PFSK-1 (cell line): ENCODE data around the gene KIAA0319L.

Source experiments
- FOXP2 ChIP-seq: optimal IDR thresholded peaks from 2 replicates; pipeline ENCODE3; 2011; ENCODE audit warnings: borderline replicate concordance, control low read depth, inconsistent platforms; ENCODE audit not compliant: insufficient read depth; ENCODE audit errors: extremely low read length, extremely low read depth
- POLR2AphosphoS5 ChIP-seq: IDR thresholded peaks from 2 replicates; pipeline ENCODE4 v1.6.1; 2012; ENCODE audit warnings: low read depth, mild to moderate bottlenecking, control low read depth, low read length, moderate library complexity
- SIN3A ChIP-seq: IDR thresholded peaks from 2 replicates; pipeline ENCODE4 v1.6.1; 2012; ENCODE audit warnings: mild to moderate bottlenecking, low read length, moderate library complexity, borderline replicate concordance; ENCODE audit not compliant: insufficient read depth
- TAF1 ChIP-seq: IDR thresholded peaks from 2 replicates; pipeline ENCODE4 v1.6.1; 2012; ENCODE audit warnings: low read length, control low read depth, borderline replicate concordance; ENCODE audit not compliant: insufficient read depth
- TF ChIP-seq, protein P1 (sequence below), 2 experiments: IDR thresholded peaks; 2 replicates each; pipeline versions ENCODE4 v1.6.1 to v1.8.0; 2011 to 2012; ENCODE audit warnings: low read depth in 2 of 2, low read length in 2 of 2, control low read depth in 1 of 2, inconsistent platforms in 1 of 2, mild to moderate bottlenecking in 1 of 2, moderate library complexity in 1 of 2; ENCODE audit not compliant: insufficient read depth in 1 of 2

Gene KIAA0319L

GRCh38 chr1:35461966-35462651, 95.1 kb downstream of the KIAA0319L start:
- no peak for TF ChIP-seq FOXP2
- TF ChIP-seq TAF1, result no peak
- no peak for TF ChIP-seq SIN3A
- TF ChIP-seq POLR2AphosphoS5, result no peak
- TF ChIP-seq, protein P1, sequence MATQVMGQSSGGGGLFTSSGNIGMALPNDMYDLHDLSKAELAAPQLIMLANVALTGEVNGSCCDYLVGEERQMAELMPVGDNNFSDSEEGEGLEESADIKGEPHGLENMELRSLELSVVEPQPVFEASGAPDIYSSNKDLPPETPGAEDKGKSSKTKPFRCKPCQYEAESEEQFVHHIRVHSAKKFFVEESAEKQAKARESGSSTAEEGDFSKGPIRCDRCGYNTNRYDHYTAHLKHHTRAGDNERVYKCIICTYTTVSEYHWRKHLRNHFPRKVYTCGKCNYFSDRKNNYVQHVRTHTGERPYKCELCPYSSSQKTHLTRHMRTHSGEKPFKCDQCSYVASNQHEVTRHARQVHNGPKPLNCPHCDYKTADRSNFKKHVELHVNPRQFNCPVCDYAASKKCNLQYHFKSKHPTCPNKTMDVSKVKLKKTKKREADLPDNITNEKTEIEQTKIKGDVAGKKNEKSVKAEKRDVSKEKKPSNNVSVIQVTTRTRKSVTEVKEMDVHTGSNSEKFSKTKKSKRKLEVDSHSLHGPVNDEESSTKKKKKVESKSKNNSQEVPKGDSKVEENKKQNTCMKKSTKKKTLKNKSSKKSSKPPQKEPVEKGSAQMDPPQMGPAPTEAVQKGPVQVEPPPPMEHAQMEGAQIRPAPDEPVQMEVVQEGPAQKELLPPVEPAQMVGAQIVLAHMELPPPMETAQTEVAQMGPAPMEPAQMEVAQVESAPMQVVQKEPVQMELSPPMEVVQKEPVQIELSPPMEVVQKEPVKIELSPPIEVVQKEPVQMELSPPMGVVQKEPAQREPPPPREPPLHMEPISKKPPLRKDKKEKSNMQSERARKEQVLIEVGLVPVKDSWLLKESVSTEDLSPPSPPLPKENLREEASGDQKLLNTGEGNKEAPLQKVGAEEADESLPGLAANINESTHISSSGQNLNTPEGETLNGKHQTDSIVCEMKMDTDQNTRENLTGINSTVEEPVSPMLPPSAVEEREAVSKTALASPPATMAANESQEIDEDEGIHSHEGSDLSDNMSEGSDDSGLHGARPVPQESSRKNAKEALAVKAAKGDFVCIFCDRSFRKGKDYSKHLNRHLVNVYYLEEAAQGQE (IDR thresholded peaks at IDR 0.05; ENCODE audit: insufficient read depth in 1 of 2, low read depth in 2 of 2, low read length in 2 of 2), result no peak

DNA sequence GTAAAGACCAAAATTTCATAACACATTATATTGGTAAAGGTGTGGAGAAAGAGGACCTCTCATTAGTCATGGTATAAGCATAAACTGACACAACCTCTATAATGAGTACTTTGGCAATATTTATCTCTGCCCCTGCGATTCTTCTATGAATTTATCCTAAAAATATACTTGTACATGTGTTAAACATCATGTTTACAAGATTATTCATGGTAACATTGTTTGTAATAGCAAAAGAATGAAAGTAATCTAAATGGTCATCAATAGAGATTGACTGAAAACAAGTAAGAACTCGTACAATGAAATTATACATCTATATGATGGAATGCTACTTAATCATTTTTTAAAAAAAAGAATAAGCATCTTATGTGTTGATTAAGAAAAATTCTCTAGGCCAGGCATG, 96.4 kb downstream of the KIAA0319L start:
- TF ChIP-seq POLR2AphosphoS5, result no peak
- TF ChIP-seq, protein P1 (IDR thresholded peaks at IDR 0.05; ENCODE audit: insufficient read depth in 1 of 2, low read depth in 2 of 2, low read length in 2 of 2), result no peak
- TF ChIP-seq TAF1, result no peak
- TF ChIP-seq SIN3A, result no peak
- TF ChIP-seq FOXP2, result no peak

- TF ChIP-seq TAF1 (no peak), FOXP2 (no peak), SIN3A (no peak), POLR2AphosphoS5 (no peak)
- TF ChIP-seq, protein P1 (IDR thresholded peaks at IDR 0.05; ENCODE audit: insufficient read depth in 1 of 2, low read depth in 2 of 2, low read length in 2 of 2), result no peak
These were observed 102.6 kb downstream of the KIAA0319L start for GRCh38 chr1:35454616-35455015.

GRCh38 chr1:35454176-35454575, 103.0 kb downstream of the KIAA0319L start:
- TF ChIP-seq SIN3A (no peak), FOXP2 (no peak), POLR2AphosphoS5 (no peak), TAF1 (no peak)
- TF ChIP-seq, protein P1 (IDR thresholded peaks at IDR 0.05; ENCODE audit: insufficient read depth in 1 of 2, low read depth in 2 of 2, low read length in 2 of 2), result no peak

DNA sequence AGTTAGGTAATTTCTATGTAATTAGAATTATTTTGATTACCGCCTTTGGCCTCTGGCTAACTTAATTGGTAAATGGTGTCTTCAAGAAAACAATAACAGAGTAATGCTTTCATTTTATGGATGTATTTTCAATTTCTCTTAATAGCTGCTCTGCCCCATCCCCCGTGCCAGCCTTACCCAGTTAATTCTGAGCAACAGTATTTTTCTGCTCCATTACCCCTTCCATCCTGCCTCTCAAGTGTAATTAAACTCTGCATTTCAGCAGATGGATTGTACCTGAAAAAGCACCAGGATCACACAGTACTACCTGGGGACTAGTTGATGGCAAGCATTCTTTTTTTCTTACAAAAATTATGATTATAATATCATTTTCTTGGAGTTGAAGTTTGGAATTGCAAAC, 104.2 kb downstream of the KIAA0319L start:
- TF ChIP-seq, protein P1 (IDR thresholded peaks at IDR 0.05; ENCODE audit: insufficient read depth in 1 of 2, low read depth in 2 of 2, low read length in 2 of 2), result no peak
- TF ChIP-seq FOXP2 (no peak), TAF1 (no peak), SIN3A (no peak), POLR2AphosphoS5 (no peak)
